NCI-H1436 treated with DMSO at 0.1 percent for 48 hours (cell line): ENCODE measurements around the gene VASH2.

ENCODE experiments used
- DNase-seq: peaks from one replicate; lab custom pipeline; 2025; lab: John Stamatoyannopoulos, UW

VASH2 gene

GRCh38 chr1:212930986-212931678 lies 19.2 kb upstream of the VASH2 start:
- no peak for DNase-seq

GRCh38 chr1:212933815-212934471 lies 16.4 kb upstream of the VASH2 start:
- no peak for DNase-seq

- no peak for DNase-seq
These were observed 14.9 kb upstream of the VASH2 start for GRCh38 chr1:212935387-212935981.

- DNase-seq: no peak
These were observed 13.3 kb upstream of the VASH2 start for GRCh38 chr1:212937034-212937433.

GRCh38 chr1:212938846-212939245 lies 11.5 kb upstream of the VASH2 start:
- no peak for DNase-seq

GRCh38 chr1:212941452-212941851 lies 8.9 kb upstream of the VASH2 start:
- no peak for DNase-seq

GRCh38 chr1:212942679-212943392 lies 7.5 kb upstream of the VASH2 start:
- no peak for DNase-seq

GRCh38 chr1:212943393-212943710 lies 7.0 kb upstream of the VASH2 start:
- DNase-seq: no peak

- DNase-seq: no peak
These were observed 6.0 kb upstream of the VASH2 start for GRCh38 chr1:212944229-212944901.

- DNase-seq: no peak
These were observed 5.3 kb upstream of the VASH2 start for GRCh38 chr1:212945056-212945455.

GRCh38 chr1:212945463-212946160 lies 4.7 kb upstream of the VASH2 start:
- no peak for DNase-seq

GRCh38 chr1:212946872-212947271 lies 3.5 kb upstream of the VASH2 start:
- no peak for DNase-seq

GRCh38 chr1:212949771-212950170 lies 570 bp upstream of the VASH2 start:
- DNase-seq: no peak

- DNase-seq: no peak
These were observed 995 bp downstream of the VASH2 start for GRCh38 chr1:212951126-212951946.

GRCh38 chr1:212951947-212952640 lies 1.8 kb downstream of the VASH2 start:
- DNase-seq: no peak

GRCh38 chr1:212952641-212952976 lies 2.3 kb downstream of the VASH2 start:
- DNase-seq: no peak

GRCh38 chr1:212953321-212953720 lies 3.0 kb downstream of the VASH2 start:
- no peak for DNase-seq

- no peak for DNase-seq
These were observed 4.2 kb downstream of the VASH2 start for GRCh38 chr1:212954514-212954913.

- no peak for DNase-seq
These were observed 4.8 kb downstream of the VASH2 start for GRCh38 chr1:212955098-212955497.

- no peak for DNase-seq
These were observed 5.8 kb downstream of the VASH2 start for GRCh38 chr1:212955961-212956620.
